ENCODE data around the gene SLC25A48. TPM values are rescaled to one million over a fixed set of nuclear protein-coding genes. Genes with fewer than 3 reads are reported as not detected.

Gene SLC25A48
- total RNA-seq, 1 experiment from 2014 or later, result 1.6 TPM

GRCh38 chr5:135821802-135822201 is 12.7 kb upstream of the SLC25A48 start:
- peaks cover 6% of the 10 kb centered on the region for H3K27me3 Mint-ChIP-seq (ENCODE audit: insufficient read depth, unreplicated experiment)
- H3K4me3 Mint-ChIP-seq (ENCODE audit: unreplicated experiment), result no peak overlapping the region
- no peaks in the 10 kb centered on the region for H3K36me3 ChIP-seq (ENCODE audit: control insufficient read depth, insufficient read depth, low read length)
- no peak for DNase-seq
- ChIA-PET POLR2A (no interaction called here), CTCF (no interaction called here)
- no peaks in the 10 kb centered on the region for H3K9me3 ChIP-seq
- BruUV-seq (replicated peaks), result no TSS peak
- no peak for TF ChIP-seq CTCF (IDR thresholded peaks at IDR 0.05; ENCODE audit: insufficient read depth in 1 of 2, low read depth in 1 of 2, low read length in 1 of 2, severe bottlenecking in 1 of 2, unreplicated experiment in 1 of 2)
- intact Hi-C loops (cut with micrococcal nuclease; ENCODE audit: unreplicated experiment), result no loop called here
- H3K27me3 ChIP-seq (replicated peaks; ENCODE audit: control insufficient read depth, insufficient read depth, low read length), result 0 out of 2 replicates have a peak, but pooled peaks cover 1% of the 10 kb centered on the region
- no peak overlapping the region for H3K4me3 ChIP-seq (ENCODE audit: low read depth, low read length)
- no peaks in the 10 kb centered on the region for H3K9me3 Mint-ChIP-seq (ENCODE audit: unreplicated experiment)
- no peaks in the 10 kb centered on the region for H3K4me1 ChIP-seq
- no peaks in the 10 kb centered on the region for H3K4me1 Mint-ChIP-seq (ENCODE audit: low read depth, unreplicated experiment)
- H3K36me3 Mint-ChIP-seq (ENCODE audit: insufficient read depth, unreplicated experiment), result no peaks in the 10 kb centered on the region
- no peak overlapping the region for H3K27ac Mint-ChIP-seq (ENCODE audit: unreplicated experiment)

GRCh38 chr5:135822286-135822685 is 12.2 kb upstream of the SLC25A48 start:
- no peak for DNase-seq
- Mint-ChIP-seq H3K27ac (ENCODE audit: unreplicated experiment) (no peak overlapping the region), H3K9me3 (ENCODE audit: unreplicated experiment) (no peaks in the 10 kb centered on the region), H3K4me1 (ENCODE audit: low read depth, unreplicated experiment) (no peaks in the 10 kb centered on the region), H3K27me3 (ENCODE audit: insufficient read depth, unreplicated experiment) (peaks cover 11% of the 10 kb centered on the region), H3K4me3 (ENCODE audit: unreplicated experiment) (no peak overlapping the region), H3K36me3 (ENCODE audit: insufficient read depth, unreplicated experiment) (no peaks in the 10 kb centered on the region)
- Histone ChIP-seq H3K4me1 (no peaks in the 10 kb centered on the region), H3K4me3 (ENCODE audit: low read depth, low read length) (no peak overlapping the region), H3K27me3 (replicated peaks; ENCODE audit: control insufficient read depth, insufficient read depth, low read length) (0 out of 2 replicates have a peak, but pooled peaks cover 1% of the 10 kb centered on the region), H3K36me3 (ENCODE audit: control insufficient read depth, insufficient read depth, low read length) (no peaks in the 10 kb centered on the region), H3K9me3 (no peaks in the 10 kb centered on the region)
- TF ChIP-seq CTCF (IDR thresholded peaks at IDR 0.05; ENCODE audit: insufficient read depth in 1 of 2, low read depth in 1 of 2, low read length in 1 of 2, severe bottlenecking in 1 of 2, unreplicated experiment in 1 of 2), result no peak
- BruUV-seq (replicated peaks), result no TSS peak
- POLR2A ChIA-PET, result no interaction called here
- intact Hi-C loops (cut with micrococcal nuclease; ENCODE audit: unreplicated experiment), result no loop called here
- CTCF ChIA-PET, result interaction anchor here (0.7 kb wide), 1 partner anchor 268 kb away, joined by 6 read pairs; no protein-coding TSS in a partner anchor

GRCh38 chr5:135822959-135823358 is 11.5 kb upstream of the SLC25A48 start:
- H3K4me1 Mint-ChIP-seq (ENCODE audit: low read depth, unreplicated experiment), result no peaks in the 10 kb centered on the region

More at GRCh38 chr5:135822959-135823358, 11.5 kb upstream of the SLC25A48 start:
- POLR2A ChIA-PET, result no interaction called here
- H3K4me3 Mint-ChIP-seq (ENCODE audit: unreplicated experiment), result no peak overlapping the region
- no peaks in the 10 kb centered on the region for H3K9me3 Mint-ChIP-seq (ENCODE audit: unreplicated experiment)
- 0 out of 2 replicates have a peak, but pooled peaks cover 1% of the 10 kb centered on the region for H3K27me3 ChIP-seq (replicated peaks; ENCODE audit: control insufficient read depth, insufficient read depth, low read length)
- CTCF ChIA-PET, result no interaction called here
- H3K4me3 ChIP-seq (ENCODE audit: low read depth, low read length), result no peak overlapping the region
- no peak for TF ChIP-seq CTCF (IDR thresholded peaks at IDR 0.05; ENCODE audit: insufficient read depth in 1 of 2, low read depth in 1 of 2, low read length in 1 of 2, severe bottlenecking in 1 of 2, unreplicated experiment in 1 of 2)
- H3K36me3 ChIP-seq (ENCODE audit: control insufficient read depth, insufficient read depth, low read length), result no peaks in the 10 kb centered on the region
- H3K27ac Mint-ChIP-seq (ENCODE audit: unreplicated experiment), result no peak overlapping the region
- H3K4me1 ChIP-seq, result no peaks in the 10 kb centered on the region
- BruUV-seq (replicated peaks), result no TSS peak
- no peaks in the 10 kb centered on the region for H3K36me3 Mint-ChIP-seq (ENCODE audit: insufficient read depth, unreplicated experiment)
- H3K27me3 Mint-ChIP-seq (ENCODE audit: insufficient read depth, unreplicated experiment), result peaks cover 13% of the 10 kb centered on the region
- DNase-seq, result no peak
- H3K9me3 ChIP-seq, result no peaks in the 10 kb centered on the region
- intact Hi-C loops (cut with micrococcal nuclease; ENCODE audit: unreplicated experiment), result no loop called here
